ENCODE data around the gene MYO9A.

MYO9A gene

DNA sequence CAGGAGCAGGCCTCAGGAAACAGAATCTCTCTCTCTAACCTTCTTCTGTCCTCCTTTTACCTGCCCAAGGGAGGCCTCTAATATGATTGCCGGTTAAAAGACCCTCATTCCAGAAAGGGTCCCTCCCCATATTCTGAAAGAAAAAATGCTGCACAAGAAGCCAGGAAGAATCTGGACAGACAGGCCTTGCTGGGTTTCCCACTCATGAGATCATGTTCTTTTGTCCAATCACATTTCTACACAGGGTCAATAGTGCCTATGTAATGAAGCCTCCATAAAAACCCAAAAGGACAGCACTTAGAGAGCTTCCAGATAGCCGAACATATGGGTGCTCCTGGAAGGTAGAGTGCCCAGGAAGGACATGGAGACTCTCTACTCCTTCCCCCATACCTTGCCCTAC lies 146.0 kb downstream of the MYO9A start:
- Histone ChIP-seq H3K9me3 (ENCODE audit: insufficient read depth, low read length, severe bottlenecking) (no peaks in the 10 kb centered on the region), H3K4me1 (ENCODE audit: insufficient read depth, low read length) (no peaks in the 10 kb centered on the region), H4K20me1 (ENCODE audit: insufficient read depth, low read length) (no peaks in the 10 kb centered on the region), H3K36me3 (ENCODE audit: insufficient read depth, low read length) (peaks cover 3% of the 10 kb centered on the region; the same call in 1 of the 2 replicates), H3K9ac (ENCODE audit: low read depth, low read length) (no peak overlapping the region), H2AFZ (ENCODE audit: low read depth, low read length) (no peak overlapping the region), H3K4me3 (ENCODE audit: low read depth in 1 of 2, low read length in 2 of 2) (no peak overlapping the region), H3K27me3 (ENCODE audit: insufficient read depth, low read length, poor library complexity) (no peaks in the 10 kb centered on the region), H3K4me2 (ENCODE audit: insufficient read depth, low read length) (no peak overlapping the region), H3K27ac (ENCODE audit: low read length) (no peak overlapping the region), H3K79me2 (ENCODE audit: insufficient read depth, low read length) (no peaks in the 10 kb centered on the region)
- DNase-seq (no peak), ATAC-seq (ENCODE audit: insufficient read depth, low read depth) (no peak)
- no peak for TF ChIP-seq EZH2 (IDR thresholded peaks at IDR 0.05; ENCODE audit: borderline replicate concordance, low read depth, low read length, severe bottlenecking)
- TF ChIP-seq, protein P1, sequence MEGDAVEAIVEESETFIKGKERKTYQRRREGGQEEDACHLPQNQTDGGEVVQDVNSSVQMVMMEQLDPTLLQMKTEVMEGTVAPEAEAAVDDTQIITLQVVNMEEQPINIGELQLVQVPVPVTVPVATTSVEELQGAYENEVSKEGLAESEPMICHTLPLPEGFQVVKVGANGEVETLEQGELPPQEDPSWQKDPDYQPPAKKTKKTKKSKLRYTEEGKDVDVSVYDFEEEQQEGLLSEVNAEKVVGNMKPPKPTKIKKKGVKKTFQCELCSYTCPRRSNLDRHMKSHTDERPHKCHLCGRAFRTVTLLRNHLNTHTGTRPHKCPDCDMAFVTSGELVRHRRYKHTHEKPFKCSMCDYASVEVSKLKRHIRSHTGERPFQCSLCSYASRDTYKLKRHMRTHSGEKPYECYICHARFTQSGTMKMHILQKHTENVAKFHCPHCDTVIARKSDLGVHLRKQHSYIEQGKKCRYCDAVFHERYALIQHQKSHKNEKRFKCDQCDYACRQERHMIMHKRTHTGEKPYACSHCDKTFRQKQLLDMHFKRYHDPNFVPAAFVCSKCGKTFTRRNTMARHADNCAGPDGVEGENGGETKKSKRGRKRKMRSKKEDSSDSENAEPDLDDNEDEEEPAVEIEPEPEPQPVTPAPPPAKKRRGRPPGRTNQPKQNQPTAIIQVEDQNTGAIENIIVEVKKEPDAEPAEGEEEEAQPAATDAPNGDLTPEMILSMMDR (IDR thresholded peaks at IDR 0.05; ENCODE audit: borderline replicate concordance, extremely low read depth, low read length, poor library complexity, severe bottlenecking): no peak

DNA sequence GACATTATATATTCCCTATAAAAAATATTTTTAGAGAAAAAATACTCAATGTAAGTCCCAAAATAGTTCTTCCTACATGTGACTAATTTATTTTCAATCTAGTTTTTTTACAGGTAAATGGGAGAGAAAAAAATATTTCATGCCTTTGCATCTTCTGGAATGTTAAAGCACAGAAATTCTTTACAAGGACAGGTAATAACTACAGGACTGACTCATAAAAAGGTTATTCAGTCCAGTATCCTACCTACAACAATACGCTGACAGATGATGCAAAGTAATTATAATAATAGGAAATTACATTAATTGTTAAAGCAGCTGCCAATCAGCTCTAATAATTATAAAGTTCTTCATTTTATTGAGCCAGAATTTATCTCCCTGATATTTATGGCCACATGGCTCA lies 147.5 kb downstream of the MYO9A start:
- ATAC-seq (ENCODE audit: insufficient read depth, low read depth): no peak

DNA sequence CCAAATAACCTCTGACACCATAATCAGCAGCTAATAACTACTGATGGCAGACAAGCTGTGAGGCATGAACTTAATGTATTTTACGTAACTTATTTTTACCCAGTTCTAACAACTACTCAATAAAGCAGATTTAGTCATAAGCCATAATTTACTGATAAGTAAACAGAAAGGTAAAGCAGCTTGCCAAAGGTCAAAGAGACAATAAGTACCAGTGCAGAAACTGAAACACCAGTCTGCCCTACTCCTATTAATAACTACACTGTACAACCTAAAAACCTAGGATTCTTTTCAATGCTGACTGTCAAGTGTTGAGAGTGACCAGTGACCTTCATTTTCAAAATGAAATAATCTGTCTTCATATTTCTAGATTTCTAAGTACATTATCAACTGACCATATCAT lies 155.4 kb downstream of the MYO9A start:
- no peaks in the 10 kb centered on the region for H3K9me3 ChIP-seq (ENCODE audit: insufficient read depth, low read length, severe bottlenecking)
- ATAC-seq (ENCODE audit: insufficient read depth, low read depth) (no peak), DNase-seq (no peak)
- H3K27ac ChIP-seq (ENCODE audit: low read length): no peak overlapping the region
- H3K4me3 ChIP-seq (ENCODE audit: low read depth in 1 of 2, low read length in 2 of 2): no peak overlapping the region
- no peaks in the 10 kb centered on the region for H3K4me1 ChIP-seq (ENCODE audit: insufficient read depth, low read length)
- H3K9ac ChIP-seq (ENCODE audit: low read depth, low read length): no peak overlapping the region
- H3K36me3 ChIP-seq (ENCODE audit: insufficient read depth, low read length): peaks cover 2% of the 10 kb centered on the region; the same call in 1 of the 2 replicates
- TF ChIP-seq EZH2 (IDR thresholded peaks at IDR 0.05; ENCODE audit: borderline replicate concordance, low read depth, low read length, severe bottlenecking): no peak
- TF ChIP-seq, protein P1 (IDR thresholded peaks at IDR 0.05; ENCODE audit: borderline replicate concordance, extremely low read depth, low read length, poor library complexity, severe bottlenecking): no peak
- no peak overlapping the region for H2AFZ ChIP-seq (ENCODE audit: low read depth, low read length)
- no peak overlapping the region for H3K4me2 ChIP-seq (ENCODE audit: insufficient read depth, low read length)
- H3K79me2 ChIP-seq (ENCODE audit: insufficient read depth, low read length): no peaks in the 10 kb centered on the region
- H4K20me1 ChIP-seq (ENCODE audit: insufficient read depth, low read length): no peaks in the 10 kb centered on the region
- no peaks in the 10 kb centered on the region for H3K27me3 ChIP-seq (ENCODE audit: insufficient read depth, low read length, poor library complexity)

More for the DNA sequence above, 147.5 kb downstream of the MYO9A start:
- Histone ChIP-seq H3K4me2 (ENCODE audit: insufficient read depth, low read length) (no peak overlapping the region), H3K4me3 (ENCODE audit: low read depth in 1 of 2, low read length in 2 of 2) (no peak overlapping the region), H3K27ac (ENCODE audit: low read length) (no peak overlapping the region), H3K9me3 (ENCODE audit: insufficient read depth, low read length, severe bottlenecking) (no peaks in the 10 kb centered on the region), H3K9ac (ENCODE audit: low read depth, low read length) (no peak overlapping the region), H3K79me2 (ENCODE audit: insufficient read depth, low read length) (no peaks in the 10 kb centered on the region), H2AFZ (ENCODE audit: low read depth, low read length) (no peak overlapping the region), H4K20me1 (ENCODE audit: insufficient read depth, low read length) (no peaks in the 10 kb centered on the region), H3K27me3 (ENCODE audit: insufficient read depth, low read length, poor library complexity) (no peaks in the 10 kb centered on the region), H3K36me3 (ENCODE audit: insufficient read depth, low read length) (peaks cover 3% of the 10 kb centered on the region; the same call in 1 of the 2 replicates), H3K4me1 (ENCODE audit: insufficient read depth, low read length) (no peaks in the 10 kb centered on the region)
- no peak for TF ChIP-seq EZH2 (IDR thresholded peaks at IDR 0.05; ENCODE audit: borderline replicate concordance, low read depth, low read length, severe bottlenecking)
- TF ChIP-seq, protein P1 (IDR thresholded peaks at IDR 0.05; ENCODE audit: borderline replicate concordance, extremely low read depth, low read length, poor library complexity, severe bottlenecking): no peak
- DNase-seq: no peak

DNA sequence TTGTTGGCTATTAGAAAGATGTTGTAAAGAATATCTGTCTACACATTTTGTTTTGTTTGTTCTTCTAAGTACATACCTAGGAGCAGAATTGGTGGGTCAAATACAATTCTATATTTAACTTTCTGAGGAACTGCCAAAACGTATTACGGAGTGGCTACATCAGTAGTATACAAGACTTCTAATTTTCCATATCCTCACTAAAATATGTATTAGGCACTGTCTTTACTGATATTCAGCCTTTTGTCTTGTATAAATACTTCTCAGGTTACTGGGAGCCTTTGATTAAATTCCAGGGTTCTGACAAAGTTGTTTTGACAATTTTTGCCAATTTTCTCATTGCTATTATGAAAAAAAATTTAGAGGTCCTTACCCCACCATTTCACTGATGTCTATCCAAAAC lies 160.9 kb downstream of the MYO9A start:
- no peaks in the 10 kb centered on the region for H3K27me3 ChIP-seq (ENCODE audit: insufficient read depth, low read length, poor library complexity)
- TF ChIP-seq EZH2 (IDR thresholded peaks at IDR 0.05; ENCODE audit: borderline replicate concordance, low read depth, low read length, severe bottlenecking): no peak
- TF ChIP-seq, protein P1 (IDR thresholded peaks at IDR 0.05; ENCODE audit: borderline replicate concordance, extremely low read depth, low read length, poor library complexity, severe bottlenecking): no peak
- no peak overlapping the region for H3K9ac ChIP-seq (ENCODE audit: low read depth, low read length)
- H3K27ac ChIP-seq (ENCODE audit: low read length): no peak overlapping the region
- no peak for DNase-seq
- no peak for ATAC-seq (ENCODE audit: insufficient read depth, low read depth)
- H2AFZ ChIP-seq (ENCODE audit: low read depth, low read length): no peak overlapping the region
- no peak overlapping the region for H3K4me3 ChIP-seq (ENCODE audit: low read depth in 1 of 2, low read length in 2 of 2)
- no peaks in the 10 kb centered on the region for H3K79me2 ChIP-seq (ENCODE audit: insufficient read depth, low read length)
- no peaks in the 10 kb centered on the region for H3K9me3 ChIP-seq (ENCODE audit: insufficient read depth, low read length, severe bottlenecking)
- no peaks in the 10 kb centered on the region; the same call in 1 of the 2 replicates for H3K36me3 ChIP-seq (ENCODE audit: insufficient read depth, low read length)
- no peak overlapping the region for H3K4me2 ChIP-seq (ENCODE audit: insufficient read depth, low read length)
- no peaks in the 10 kb centered on the region for H4K20me1 ChIP-seq (ENCODE audit: insufficient read depth, low read length)
- H3K4me1 ChIP-seq (ENCODE audit: insufficient read depth, low read length): no peaks in the 10 kb centered on the region
